Measurements from ENCODE around the gene CFAP43.

Gene CFAP43

DNA sequence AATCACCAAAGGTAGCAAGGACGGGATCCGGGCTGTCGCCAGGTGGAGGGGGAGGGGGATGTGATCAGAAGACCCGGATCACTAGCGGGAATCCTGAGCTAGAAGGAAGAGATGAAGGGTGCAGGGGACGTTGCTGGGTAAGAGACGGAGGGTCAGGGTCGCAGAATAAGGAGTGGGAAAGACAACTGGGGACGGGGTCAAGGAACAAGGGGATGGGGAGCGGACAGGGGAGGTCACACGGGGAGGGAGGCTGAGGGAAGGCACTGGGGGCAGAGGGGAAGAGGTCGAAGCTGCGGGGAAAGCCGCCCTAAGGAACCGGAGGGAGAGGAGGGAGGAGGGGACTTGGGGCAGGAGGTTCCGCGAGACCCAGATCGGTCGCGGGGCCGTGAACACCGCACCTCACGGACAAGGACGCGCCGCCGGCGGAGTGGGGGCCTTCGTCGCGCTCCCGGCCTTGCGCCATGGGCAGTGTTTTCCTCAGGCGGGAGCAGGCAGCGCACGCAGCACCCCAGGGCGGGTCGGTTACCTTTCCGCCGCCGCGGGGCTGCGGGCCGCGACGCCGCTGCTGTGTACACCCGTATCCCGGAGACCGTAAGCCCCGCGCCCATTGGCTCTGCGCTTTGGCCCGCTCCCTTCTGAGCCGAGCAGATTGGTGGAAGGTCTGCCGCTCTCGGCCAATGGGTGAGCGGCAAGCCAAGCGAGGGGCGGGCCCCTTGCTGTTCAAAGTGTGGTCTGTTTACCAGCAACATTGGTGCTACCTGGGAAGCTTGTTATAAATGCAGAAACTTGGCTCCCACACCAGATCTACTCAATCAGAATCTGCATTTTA, at the start of gene CFAP43:
TSS of gene CFAP43 (minus strand) at position 581 of the 829 bp plus-strand sequence. CDS start at position 463, 118 bp downstream.
- DNase-seq: peak; percentile 98 to 99

DNA sequence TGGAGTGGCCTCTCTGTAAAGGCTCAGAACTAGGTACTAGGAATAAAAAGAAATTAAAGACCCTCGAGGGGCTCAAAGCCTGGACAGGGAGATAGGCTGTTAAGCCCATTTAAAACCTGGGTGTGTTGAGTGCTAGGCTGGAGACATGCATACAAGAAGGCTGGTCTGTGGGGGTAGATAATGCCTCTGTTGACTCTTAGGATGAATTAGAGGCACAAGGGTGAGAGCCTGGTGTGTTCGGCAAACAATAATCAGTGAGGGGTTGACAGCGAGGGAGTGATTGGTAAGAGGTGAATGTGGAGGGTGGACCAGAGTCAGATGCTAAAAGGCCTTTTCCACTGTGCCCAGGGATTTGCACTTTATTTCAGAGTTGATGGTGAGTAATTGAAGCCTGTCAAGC, 49.5 kb upstream of the CFAP43 start:
- DNase-seq: no peak

DNA sequence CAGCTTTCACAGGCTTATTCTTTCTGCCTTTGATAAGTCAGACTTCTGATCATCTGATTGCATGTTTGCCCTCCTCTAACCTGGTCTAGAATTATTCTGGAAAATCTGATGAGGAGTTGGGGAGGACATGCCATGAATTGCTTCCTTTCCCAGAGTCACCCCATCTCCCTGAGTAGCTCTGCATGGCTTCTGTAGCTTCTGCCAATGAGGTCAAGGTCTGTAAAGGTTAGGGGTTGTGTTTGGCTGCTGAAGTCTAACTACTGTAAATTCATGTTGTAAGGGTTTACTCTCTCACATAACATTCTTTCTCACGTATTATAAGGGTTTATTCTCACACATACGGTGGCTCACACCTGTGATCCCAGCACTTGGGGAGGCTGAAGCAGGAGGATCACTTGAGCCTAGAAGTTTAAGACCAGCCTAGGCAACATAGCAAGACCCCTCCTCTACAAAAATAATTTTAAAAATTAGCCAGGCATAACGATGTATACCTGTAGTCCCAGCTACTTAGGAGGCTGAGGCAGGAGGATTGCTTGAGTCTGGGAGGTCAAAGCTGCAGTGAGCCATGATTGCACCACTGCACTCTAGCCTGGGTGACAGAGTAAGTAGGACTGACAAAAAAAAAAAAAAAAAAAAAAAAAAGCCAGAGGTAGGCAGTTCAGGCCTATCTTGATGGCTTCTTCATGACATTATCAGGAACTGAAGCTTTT, 47.5 kb upstream of the CFAP43 start:
- no peak for DNase-seq

DNA sequence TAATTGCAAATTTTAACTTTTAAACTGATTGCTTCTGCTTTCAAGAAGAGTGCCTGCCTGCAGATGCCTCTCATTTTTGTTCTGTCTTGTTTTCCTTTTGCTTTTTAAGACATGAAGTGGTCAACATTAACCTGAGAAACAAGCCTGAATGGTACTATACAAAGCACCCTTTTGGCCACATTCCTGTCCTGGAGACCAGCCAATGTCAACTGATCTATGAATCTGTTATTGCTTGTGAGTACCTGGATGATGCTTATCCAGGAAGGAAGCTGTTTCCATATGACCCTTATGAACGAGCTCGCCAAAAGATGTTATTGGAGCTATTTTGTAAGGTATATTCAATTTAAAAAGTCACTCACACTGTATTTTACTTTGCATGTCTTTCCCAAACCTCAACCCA, 45.6 kb upstream of the CFAP43 start:
- no peak for DNase-seq

DNA sequence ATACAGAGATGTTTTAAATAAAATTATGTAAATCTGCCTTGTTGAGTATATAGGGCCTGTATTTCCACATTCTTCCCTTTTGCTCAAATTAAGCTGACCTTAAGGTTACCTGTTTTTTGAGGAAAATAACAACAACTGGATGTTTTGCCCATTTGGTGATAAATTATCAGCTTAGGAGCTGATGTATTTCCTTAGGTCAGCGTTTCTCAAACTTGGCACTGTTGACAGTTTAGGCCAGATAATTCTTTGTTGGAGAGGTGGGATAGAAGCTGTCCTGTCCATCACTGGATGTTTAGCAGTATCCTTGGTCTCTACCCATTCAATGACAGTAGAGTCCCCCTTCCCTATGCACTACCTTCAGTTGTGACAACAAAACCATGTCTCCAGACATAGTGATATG, 44.0 kb upstream of the CFAP43 start:
- DNase-seq: no peak

DNA sequence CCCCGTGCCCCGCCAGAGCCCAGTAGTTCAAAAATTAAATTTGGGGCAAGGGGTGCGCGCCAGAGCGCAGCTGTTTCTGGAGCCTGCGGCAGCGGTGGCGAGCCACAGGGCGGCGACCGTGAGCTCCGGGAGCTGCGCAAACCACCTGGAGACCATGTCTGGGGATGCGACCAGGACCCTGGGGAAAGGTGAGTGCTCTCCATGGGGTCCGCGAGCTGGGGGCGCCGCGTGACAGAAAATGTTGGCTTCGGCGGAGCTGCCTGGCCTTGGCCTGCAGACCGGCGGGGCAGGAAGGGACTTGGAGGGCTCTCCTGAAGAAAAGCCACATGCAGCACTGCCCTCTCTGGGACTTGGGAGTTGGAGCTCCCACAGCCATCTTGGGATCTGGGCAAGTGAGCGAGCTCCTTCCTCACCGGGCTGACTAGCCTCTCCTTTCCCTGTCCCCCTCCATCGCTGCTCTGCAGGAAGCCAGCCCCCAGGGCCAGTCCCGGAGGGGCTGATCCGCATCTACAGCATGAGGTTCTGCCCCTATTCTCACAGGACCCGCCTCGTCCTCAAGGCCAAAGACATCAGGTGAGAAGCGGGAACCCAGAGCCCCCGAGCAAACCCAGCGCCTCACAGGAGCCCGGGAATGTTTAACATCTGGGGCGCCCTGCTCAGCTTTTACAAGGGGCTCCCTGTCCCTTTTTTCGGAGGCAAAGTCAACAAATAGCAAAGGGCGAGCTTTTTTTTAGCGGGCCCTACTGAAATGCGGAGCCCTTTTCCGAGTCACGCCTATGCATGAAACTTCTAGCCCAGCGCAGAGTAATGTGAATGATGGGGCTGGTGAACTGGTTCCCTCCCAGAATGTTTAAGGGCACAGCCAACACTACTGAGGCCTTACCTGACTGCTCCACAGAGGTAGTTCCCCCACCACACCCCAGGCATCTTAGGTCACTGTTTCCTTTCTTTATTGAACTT, 42.9 kb upstream of the CFAP43 start:
- DNase-seq: peak; percentile 33 to 37

DNA sequence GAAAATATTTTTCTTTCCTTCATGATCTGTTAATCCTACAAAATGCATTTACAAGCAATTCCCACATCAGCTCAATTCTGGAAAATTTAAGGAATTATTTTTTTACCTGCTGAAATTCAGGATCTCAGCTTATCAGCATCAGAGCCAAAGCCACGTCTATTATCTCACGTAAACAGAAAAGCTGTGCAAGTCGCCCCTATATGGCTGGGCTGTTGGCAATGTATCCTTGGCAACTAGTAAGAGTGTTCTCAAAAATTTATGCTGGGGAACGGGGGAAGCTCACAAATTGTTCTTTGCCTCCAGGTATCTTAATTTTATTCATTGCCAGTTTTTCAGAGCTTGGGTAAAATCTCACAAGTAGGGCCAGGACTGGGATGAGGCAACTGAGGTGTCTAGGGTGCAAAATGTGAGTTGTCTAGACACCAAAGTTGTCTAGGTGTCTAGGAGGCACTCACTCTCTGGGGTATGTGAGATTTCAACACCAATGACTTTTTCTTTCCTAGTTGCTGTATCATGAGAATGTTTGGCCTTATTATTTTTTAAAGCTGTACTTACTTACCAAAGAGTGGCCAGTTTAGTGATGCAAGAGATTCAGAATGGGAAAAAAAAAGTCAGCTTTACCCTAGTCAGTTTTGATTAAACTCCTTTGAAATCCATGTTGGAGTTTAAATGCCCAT, 41.9 kb upstream of the CFAP43 start:
- no peak for DNase-seq

DNA sequence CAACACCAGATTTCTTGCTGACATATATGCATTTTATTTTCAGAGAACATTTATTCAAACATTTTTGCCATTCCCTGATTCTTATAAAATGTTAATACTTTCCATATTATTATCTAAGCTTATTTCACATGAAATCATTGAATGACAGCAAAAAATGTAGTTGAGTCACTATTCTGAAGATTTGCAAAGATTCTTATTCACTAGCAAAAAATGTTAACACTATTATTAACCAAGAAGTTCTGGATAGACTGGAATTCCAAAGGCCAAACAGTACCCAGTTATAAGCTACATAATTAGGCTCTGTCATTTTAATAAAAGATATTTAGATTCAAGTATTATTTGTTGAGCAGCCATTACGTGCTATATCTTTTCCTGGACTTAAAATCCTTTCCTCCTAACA, 41.1 kb upstream of the CFAP43 start:
- no peak for DNase-seq

GRCh38 chr10:104268713-104269645, 36.8 kb upstream of the CFAP43 start, which contains the start of gene GSTO2:
TSS of gene GSTO2 (plus strand) at chr10:104269184. CDS start at chr10:104274916, 5,732 bp downstream.
- peak; percentile 99 for DNase-seq

- DNase-seq: no peak
These were observed 36.2 kb upstream of the CFAP43 start for GRCh38 chr10:104268405-104268712.

DNA sequence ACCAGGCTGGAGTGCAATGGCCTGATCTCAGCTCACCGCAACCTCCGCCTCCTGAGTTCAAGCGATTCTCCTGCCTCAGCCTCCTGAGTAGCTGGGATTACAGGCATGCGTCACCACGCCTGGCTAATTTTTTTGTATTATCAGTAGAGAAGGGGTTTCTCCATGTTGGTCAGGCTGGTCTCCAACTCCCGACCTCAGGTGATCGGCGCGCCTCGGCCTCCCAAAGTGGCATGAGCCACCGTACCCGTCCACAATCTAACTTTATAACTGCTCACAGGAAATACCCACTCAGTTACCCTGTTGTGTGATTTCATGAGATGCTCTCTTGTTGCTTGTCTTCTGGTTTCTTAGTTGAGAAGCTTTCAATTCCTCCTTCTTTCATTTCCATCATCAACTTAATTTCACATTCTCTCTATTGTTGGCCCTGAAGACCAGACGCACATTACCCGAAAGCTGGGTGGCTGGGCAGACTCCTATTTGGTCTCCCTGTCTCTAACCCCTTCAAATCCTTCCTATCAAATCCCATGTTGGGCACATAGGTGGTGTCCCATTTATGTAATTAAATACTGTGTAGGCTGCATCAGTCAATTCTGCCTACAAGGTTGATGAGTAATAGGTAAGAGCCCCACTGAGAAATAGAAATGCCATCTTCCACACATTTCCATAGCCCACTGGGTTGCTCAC, 35.7 kb upstream of the CFAP43 start:
- DNase-seq: peak in 1 of 2 donors; percentile 14

DNA sequence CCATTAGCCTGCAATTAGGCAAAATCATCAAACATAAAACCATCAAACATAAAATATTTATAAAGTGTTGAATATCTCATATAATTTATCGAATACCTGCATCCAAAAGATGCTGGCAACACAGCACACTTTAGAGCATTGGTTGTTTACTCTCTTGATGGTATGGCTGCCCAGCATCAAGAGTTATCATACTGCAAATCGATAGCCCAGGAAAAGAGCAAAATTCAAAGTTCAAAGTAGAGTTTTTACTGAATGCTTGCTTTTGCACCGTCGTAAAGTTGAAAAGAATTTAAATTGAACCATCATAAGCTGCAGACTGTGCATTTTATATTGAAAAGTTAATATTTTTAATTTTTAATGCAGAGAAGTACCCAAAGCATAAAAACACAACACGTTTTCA, 32.6 kb upstream of the CFAP43 start:
- no peak for DNase-seq

- no peak for DNase-seq
These were observed 29.9 kb upstream of the CFAP43 start for GRCh38 chr10:104262055-104262454.

DNA sequence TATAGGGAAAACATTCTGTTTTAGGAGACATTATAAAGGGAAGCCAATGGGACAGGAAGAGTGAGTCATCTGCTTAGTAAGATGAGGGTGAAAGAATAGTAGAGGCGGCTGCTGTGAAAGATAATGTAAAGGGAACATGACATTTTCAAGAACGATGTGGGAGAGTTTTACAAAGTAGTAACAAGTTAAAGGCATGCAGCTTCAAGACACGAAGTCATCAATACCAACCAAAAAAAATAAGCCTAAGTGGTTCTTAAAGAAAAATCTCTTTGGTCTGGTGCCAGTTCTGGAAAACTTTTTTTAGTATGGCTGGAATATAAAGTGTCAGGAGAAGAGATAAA, 28.6 kb upstream of the CFAP43 start:
- no peak for DNase-seq

GRCh38 chr10:104259999-104260774, 28.0 kb upstream of the CFAP43 start:
- DNase-seq: no peak

DNA sequence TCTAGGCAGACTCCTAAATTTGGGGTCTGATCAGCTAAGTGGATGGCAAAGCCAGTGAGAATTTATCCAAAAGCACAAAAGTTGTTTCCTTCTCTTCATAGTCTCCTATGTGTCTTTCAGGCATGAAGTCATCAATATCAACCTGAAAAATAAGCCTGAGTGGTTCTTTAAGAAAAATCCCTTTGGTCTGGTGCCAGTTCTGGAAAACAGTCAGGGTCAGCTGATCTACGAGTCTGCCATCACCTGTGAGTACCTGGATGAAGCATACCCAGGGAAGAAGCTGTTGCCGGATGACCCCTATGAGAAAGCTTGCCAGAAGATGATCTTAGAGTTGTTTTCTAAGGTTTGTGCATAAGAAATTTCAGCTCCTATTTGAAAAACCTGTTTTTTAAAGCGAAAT, 27.3 kb upstream of the CFAP43 start:
- DNase-seq: no peak

- DNase-seq: no peak
These were observed 26.0 kb upstream of the CFAP43 start for GRCh38 chr10:104258209-104258608.

GRCh38 chr10:104257235-104257634, 25.1 kb upstream of the CFAP43 start:
- no peak for DNase-seq

DNA sequence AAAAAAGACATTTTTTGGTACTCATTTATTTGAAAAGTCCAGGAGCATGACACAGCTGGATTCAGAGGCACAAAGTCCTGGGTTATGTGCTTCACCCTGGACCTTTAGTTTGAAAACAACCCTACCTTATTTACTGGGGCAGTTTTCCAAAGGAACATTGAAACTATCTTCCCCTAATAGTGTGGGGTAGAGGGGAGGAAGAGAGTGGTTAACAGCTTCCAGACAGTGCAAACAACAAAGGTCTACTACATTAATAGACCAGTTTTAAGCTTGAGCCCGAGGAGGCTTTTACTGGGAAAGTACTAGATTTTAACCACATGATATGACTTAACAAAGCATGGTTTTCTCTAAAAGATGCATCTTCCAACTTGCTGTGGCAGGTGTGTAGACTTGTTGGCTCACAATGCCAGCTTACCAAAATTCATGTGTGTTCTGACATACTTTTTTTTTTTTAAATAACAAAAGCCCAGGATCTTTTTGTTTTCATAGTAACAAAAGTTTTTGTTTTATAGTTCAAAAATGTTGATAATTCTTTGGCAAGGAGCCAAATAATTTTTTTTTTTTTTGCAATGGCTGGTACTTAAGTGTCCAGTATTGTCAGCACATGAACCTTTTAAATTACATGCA, 24.3 kb upstream of the CFAP43 start:
- peak in 1 of 2 donors; percentile 43 for DNase-seq

Measured in CD4-positive, alpha-beta T cell treated with Interleukin-1 beta for 1 hour (primary cell).